NCI-H748 (cell line): ENCODE measurements around the gene ANKAR.
"Not testable (repeated sequence)": the region's sequence is repeated elsewhere in the genome, so short reads cannot be mapped to it uniquely, and the experiment has no call there.

Source experiments
- DNase-seq: peaks from one replicate; lab custom pipeline; 2025; ENCODE audit not compliant: unreplicated experiment; lab: John Stamatoyannopoulos, UW

The ANKAR gene

DNA sequence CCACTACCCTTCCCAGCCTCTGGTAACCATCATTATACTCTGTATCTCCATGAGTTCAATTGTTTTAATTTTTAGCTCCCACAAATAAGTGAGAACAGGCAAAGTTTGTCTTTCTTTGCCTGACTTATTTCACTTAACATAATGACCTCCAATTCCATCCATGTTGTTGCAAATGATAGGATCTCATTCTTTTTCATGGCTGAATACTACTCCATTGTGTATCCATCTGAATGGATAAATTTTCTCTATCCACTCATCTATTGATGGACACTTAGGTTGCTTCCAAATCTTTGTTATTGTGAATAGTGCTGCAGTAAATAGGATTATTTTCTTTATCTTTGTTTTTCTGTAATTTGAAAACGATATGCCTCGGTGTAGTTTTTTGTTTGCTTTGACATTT is 26.2 kb downstream of the ANKAR start:
- DNase-seq = no peak

DNA sequence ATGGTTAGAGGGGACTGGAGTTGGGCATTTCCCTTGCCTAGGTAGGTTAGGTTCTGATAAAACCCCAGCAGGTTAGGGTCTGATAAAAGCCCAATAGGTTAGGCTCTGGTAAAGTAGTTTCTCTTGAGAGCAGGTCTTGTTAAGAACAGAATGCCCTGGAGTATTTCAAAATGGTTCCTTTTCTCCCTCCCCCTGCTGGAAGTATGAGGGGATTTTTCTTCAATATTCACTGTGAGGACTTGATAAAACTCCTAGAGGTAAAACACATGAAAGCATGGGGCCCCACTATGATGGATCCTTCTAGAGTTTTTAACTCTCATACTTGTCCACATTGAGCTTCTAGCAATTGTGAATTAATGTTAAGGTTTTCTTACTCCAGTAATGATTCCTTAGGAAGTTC is 27.6 kb downstream of the ANKAR start:
- no peak for DNase-seq

DNA sequence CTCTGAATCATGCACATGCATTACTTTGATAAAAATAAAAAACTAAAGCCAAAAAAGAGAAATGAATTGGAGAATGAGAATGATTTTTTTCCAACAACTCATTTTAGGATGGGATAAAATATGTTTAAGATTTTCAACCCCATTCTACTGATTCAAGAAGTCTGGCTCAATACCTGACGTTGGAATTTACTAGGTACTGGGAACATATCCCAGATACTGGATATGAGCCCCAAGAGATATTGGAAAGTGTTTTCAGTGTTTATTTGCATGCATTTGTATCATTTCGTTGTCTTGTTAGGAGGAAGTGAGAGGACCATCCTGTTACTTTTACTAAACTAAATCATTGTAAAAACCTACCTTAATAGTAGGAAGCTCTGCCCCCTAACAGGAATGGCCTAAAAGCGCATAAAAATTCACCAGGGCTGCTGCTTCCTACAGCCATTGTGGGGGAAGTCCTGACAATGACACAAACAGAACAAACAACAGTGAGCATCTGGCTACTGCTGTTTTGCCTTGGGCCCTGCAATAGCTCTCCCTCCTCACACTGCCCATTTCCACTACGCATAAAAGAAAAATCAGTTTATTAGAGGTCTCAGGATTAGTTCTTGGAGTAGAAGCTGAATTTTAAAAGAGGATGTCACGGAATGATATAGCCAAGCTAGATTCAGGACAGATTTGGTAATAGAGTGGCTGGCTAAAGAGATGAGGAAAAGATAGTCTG is 35.2 kb downstream of the ANKAR start:
- no peak for DNase-seq

DNA sequence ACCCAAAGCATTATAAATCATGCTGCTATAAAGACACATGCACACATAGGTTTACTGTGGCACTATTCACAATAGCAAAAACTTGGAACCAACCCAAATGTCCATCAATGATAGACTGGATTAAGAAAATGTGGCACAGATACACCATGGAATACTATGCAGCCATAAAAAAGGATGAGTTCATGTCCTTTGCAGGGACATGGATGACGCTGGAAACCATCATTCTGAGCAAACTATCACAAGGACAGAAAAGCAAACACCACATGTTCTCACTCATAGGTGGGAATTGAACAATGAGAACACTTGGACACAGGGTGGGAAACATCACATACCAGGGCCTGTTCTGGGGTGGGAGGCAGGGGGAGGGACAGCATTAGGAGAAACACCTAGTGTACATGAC is 43.1 kb downstream of the ANKAR start:
- not testable (repeated sequence) for DNase-seq

DNA sequence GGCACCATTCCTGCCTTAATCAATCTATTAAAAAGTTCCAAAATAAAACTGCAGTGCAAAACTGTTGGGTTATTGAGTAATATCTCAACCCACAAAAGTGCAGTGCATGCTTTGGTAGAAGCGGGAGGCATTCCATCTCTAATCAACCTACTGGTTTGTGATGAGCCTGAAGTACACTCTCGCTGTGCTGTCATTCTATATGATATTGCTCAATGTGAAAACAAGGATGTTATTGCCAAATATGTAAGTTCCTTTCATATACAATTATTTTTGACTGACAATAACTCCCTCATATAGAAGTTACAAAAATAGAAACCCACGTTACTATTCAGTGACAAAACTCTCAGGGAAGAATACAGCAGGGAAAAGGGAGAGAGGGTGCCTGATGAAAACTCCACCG is 45.1 kb downstream of the ANKAR start:
- no peak for DNase-seq

DNA sequence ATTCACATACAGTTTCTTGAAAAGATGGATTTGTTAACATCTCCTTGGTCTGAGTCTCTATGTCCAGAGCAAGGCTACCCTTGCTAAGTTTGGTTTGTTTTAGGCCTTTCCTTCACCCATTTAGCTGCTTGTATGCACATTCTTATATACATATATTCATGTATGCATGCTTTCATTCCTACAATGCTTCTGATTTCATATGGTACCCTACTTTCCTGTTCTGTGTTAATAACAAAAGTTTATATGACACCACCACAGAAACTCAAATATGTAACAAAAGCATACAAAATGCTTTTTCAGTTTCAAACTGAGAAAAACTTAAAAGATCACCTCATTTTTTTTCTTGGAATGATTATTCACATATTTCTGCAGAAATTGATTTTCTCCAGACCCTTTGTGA is 48.7 kb downstream of the ANKAR start:
- no peak for DNase-seq
